MM.1S (cell line): ENCODE data around the gene WDR3.

Source experiments
- DNase-seq: peaks from one replicate; pipeline ENCODE4 v3.0.0-alpha.2; 2015
- H2AFZ ChIP-seq: fragments of 300-600 bp; sonication (generic); 2 replicates; pipeline ENCODE4 v1.6.0; 2016; ENCODE audit warnings: antibody characterized with exemption, low read length
- H3F3A ChIP-seq: fragments of 300-600 bp; sonication (generic); 2 replicates; pipeline ENCODE4 v1.6.1; 2016; ENCODE audit warnings: mild to moderate bottlenecking, antibody characterized with exemption, low read length, moderate library complexity, mixed read lengths; ENCODE audit not compliant: insufficient read depth
- H3K27ac ChIP-seq: fragments of 300-600 bp; sonication (generic); 2 replicates; pipeline ENCODE4 v1.5.1; 2016; ENCODE audit warnings: mild to moderate bottlenecking, low read length
- H3K27me3 ChIP-seq: fragments of 300-600 bp; sonication (generic); replicated peaks from 2 replicates; pipeline ENCODE4 v1.6.0; 2016; ENCODE audit warnings: low read length; ENCODE audit not compliant: insufficient read depth
- H3K36me3 ChIP-seq: fragments of 300-600 bp; sonication (generic); replicated peaks from 2 replicates; pipeline ENCODE4 v1.6.1; 2016; ENCODE audit warnings: mild to moderate bottlenecking, low read length, mixed read lengths; ENCODE audit not compliant: insufficient read depth
- H3K4me1 ChIP-seq: fragments of 300-600 bp; sonication (generic); 2 replicates; pipeline ENCODE4 v1.6.1; 2016; ENCODE audit warnings: low read length, mixed read lengths
- H3K4me2 ChIP-seq: fragments of 300-600 bp; sonication (generic); 2 replicates; pipeline ENCODE4 v1.6.0; 2016; ENCODE audit warnings: low read depth, low read length
- H3K4me3 ChIP-seq: fragments of 300-600 bp; sonication (generic); 2 replicates; pipeline ENCODE4 v1.5.1; 2016; ENCODE audit warnings: low read length, mixed read lengths
- H3K79me2 ChIP-seq: fragments of 300-600 bp; sonication (generic); 2 replicates; pipeline ENCODE4 v1.6.1; 2016; ENCODE audit warnings: mixed run types, low read length, mixed read lengths
- H3K9ac ChIP-seq: fragments of 300-600 bp; sonication (generic); 2 replicates; pipeline ENCODE4 v1.6.1; 2016; ENCODE audit warnings: low read length, mixed read lengths
- H3K9me2 ChIP-seq: fragments of 300-600 bp; sonication (generic); replicated peaks from 2 replicates; pipeline ENCODE4 v1.6.1; 2016; ENCODE audit warnings: mild to moderate bottlenecking, low read length, mixed read lengths; ENCODE audit not compliant: insufficient read depth
- H3K9me3 ChIP-seq: fragments of 300-600 bp; sonication (generic); replicated peaks from 2 replicates; pipeline ENCODE4 v1.6.1; 2016; ENCODE audit warnings: mild to moderate bottlenecking, low read length, mixed read lengths; ENCODE audit not compliant: insufficient read depth
- H4K20me1 ChIP-seq: fragments of 300-600 bp; sonication (generic); 2 replicates; pipeline ENCODE4 v1.6.1; 2016; ENCODE audit warnings: mild to moderate bottlenecking, low read length, moderate library complexity, mixed read lengths; ENCODE audit not compliant: insufficient read depth
- EZH2 ChIP-seq: fragments of 300-600 bp; sonication (generic); optimal IDR thresholded peaks from 2 replicates; pipeline ENCODE3; 2017; ENCODE audit warnings: low read depth, mild to moderate bottlenecking, antibody characterized with exemption, low read length, mixed read lengths
- EZH2phosphoT487 ChIP-seq: fragments of 300-600 bp; sonication (generic); IDR thresholded peaks from 2 replicates; pipeline ENCODE4 v1.6.1; 2018; ENCODE audit warnings: antibody characterized with exemption, low read length
- TF ChIP-seq, protein P1 (sequence below): fragments of 300-600 bp; sonication (generic); IDR thresholded peaks from 2 replicates; pipeline ENCODE4 v1.5.1; 2016; ENCODE audit warnings: antibody characterized with exemption, low read length, mixed read lengths

The WDR3 gene

DNA sequence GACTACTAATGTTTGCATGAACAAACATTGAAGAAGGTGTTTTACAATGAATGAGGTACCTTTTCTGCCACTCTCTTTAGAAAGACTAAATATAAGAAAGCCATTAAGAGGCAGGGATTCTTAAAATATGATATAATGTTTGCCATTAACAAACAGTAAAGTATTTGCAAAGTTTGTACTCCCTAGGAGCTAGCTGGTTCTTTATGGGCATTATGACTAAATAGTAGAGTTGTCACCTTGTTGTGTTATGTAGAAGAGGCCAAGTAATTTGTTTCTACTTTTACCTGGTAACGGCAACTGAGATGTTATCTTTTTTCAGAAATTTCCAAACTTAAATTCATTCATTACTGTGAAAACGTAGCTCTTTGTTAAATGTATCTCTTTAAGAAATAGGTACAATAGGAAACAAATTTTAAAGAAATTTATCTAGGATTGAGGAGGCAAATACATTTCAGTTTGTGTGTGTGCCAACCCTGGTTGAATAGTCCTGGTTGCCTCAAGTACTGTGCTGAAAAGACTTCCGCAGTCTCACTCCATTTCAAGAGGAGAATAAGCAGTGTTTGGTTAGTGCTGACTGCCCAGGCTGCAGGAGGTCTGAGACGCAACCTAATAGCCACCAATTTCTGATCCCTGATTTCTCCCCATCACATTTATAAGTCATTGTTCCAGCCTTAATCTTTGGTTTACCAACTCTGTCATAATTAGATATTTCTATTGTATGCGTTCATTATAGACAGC, 52.1 kb downstream of the WDR3 start:
- no peak overlapping the region for H3K27ac ChIP-seq
- H3K27me3 ChIP-seq = no peaks in the 10 kb centered on the region
- no peak overlapping the region for H3K4me2 ChIP-seq
- TF ChIP-seq EZH2phosphoT487 (no peak), EZH2 (no peak)
- TF ChIP-seq, protein P1, sequence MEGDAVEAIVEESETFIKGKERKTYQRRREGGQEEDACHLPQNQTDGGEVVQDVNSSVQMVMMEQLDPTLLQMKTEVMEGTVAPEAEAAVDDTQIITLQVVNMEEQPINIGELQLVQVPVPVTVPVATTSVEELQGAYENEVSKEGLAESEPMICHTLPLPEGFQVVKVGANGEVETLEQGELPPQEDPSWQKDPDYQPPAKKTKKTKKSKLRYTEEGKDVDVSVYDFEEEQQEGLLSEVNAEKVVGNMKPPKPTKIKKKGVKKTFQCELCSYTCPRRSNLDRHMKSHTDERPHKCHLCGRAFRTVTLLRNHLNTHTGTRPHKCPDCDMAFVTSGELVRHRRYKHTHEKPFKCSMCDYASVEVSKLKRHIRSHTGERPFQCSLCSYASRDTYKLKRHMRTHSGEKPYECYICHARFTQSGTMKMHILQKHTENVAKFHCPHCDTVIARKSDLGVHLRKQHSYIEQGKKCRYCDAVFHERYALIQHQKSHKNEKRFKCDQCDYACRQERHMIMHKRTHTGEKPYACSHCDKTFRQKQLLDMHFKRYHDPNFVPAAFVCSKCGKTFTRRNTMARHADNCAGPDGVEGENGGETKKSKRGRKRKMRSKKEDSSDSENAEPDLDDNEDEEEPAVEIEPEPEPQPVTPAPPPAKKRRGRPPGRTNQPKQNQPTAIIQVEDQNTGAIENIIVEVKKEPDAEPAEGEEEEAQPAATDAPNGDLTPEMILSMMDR = no peak
- H3K9me2 ChIP-seq = no peaks in the 10 kb centered on the region
- no peaks in the 10 kb centered on the region for H3K9me3 ChIP-seq
- no peak for DNase-seq
- H3K9ac ChIP-seq = no peak overlapping the region
- H3K79me2 ChIP-seq = no peaks in the 10 kb centered on the region
- no peaks in the 10 kb centered on the region for H3F3A ChIP-seq
- H3K4me1 ChIP-seq = no peaks in the 10 kb centered on the region
- no peaks in the 10 kb centered on the region for H3K36me3 ChIP-seq
- H3K4me3 ChIP-seq = no peak overlapping the region
- H4K20me1 ChIP-seq = no peaks in the 10 kb centered on the region
- H2AFZ ChIP-seq = no peak overlapping the region

GRCh38 chr1:117985239-117985638, 55.7 kb downstream of the WDR3 start:
- no peak overlapping the region for H3K9ac ChIP-seq
- H3K4me1 ChIP-seq = no peaks in the 10 kb centered on the region
- H3K79me2 ChIP-seq = no peaks in the 10 kb centered on the region
- no peak overlapping the region for H3K4me3 ChIP-seq
- H3K27ac ChIP-seq = no peak overlapping the region
- H2AFZ ChIP-seq = no peak overlapping the region
- DNase-seq = no peak
- no peaks in the 10 kb centered on the region for H3K27me3 ChIP-seq
- no peaks in the 10 kb centered on the region for H3F3A ChIP-seq
- no peak for TF ChIP-seq EZH2
- no peak for TF ChIP-seq EZH2phosphoT487
- TF ChIP-seq, protein P1 = no peak
- H4K20me1 ChIP-seq = no peaks in the 10 kb centered on the region
- H3K36me3 ChIP-seq = no peaks in the 10 kb centered on the region
- H3K4me2 ChIP-seq = no peak overlapping the region
- H3K9me3 ChIP-seq = no peaks in the 10 kb centered on the region
- no peaks in the 10 kb centered on the region for H3K9me2 ChIP-seq

DNA sequence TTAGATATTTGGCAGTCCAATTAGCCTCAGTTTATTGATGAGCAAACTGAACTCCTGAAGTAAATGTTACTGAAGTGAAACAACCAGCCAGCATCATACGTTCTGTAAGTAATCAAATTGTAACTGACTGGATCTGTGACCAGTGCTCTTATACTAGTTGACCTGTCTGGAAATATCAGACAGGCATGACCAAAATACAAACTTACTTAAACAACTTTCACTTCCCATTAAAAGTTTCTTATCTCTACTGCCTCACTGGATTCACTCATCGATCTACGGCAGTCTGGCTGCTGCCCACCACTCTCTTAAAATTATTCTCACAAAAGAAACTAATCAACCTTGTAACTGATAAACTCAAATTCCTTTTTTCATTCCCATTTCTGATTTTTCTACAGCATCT, 56.4 kb downstream of the WDR3 start:
- Histone ChIP-seq H3K79me2 (no peaks in the 10 kb centered on the region), H3K4me1 (no peaks in the 10 kb centered on the region), H3K27me3 (no peaks in the 10 kb centered on the region), H4K20me1 (no peaks in the 10 kb centered on the region), H3K9me2 (no peaks in the 10 kb centered on the region), H3K4me3 (no peak overlapping the region), H3K27ac (no peak overlapping the region), H3F3A (no peaks in the 10 kb centered on the region), H3K9ac (no peak overlapping the region), H3K9me3 (no peaks in the 10 kb centered on the region), H3K36me3 (no peaks in the 10 kb centered on the region), H3K4me2 (no peak overlapping the region), H2AFZ (no peak overlapping the region)
- no peak for DNase-seq
- TF ChIP-seq, protein P1 = no peak
- TF ChIP-seq EZH2 (no peak), EZH2phosphoT487 (no peak)
